Neuron (in vitro differentiated cells): ENCODE data around the gene PLA2G5.
"Not testable (repeated sequence)": the region's sequence is repeated elsewhere in the genome, so short reads cannot be mapped to it uniquely, and the experiment has no call there.

Experiments used
- H2AFZ ChIP-seq: one replicate; pipeline ENCODE4 v1.6.1; 2013; ENCODE audit warnings: low read depth, mild to moderate bottlenecking, inconsistent platforms, low read length, moderate library complexity
- H3K27me3 ChIP-seq: one replicate; pipeline ENCODE4 v1.6.1; 2013; ENCODE audit warnings: low read length; ENCODE audit not compliant: insufficient read depth
- H3K36me3 ChIP-seq: one replicate; pipeline ENCODE4 v1.6.1; 2013; ENCODE audit warnings: low read length; ENCODE audit not compliant: insufficient read depth
- H3K4me1 ChIP-seq: one replicate; pipeline ENCODE4 v1.6.1; 2013; ENCODE audit warnings: low read length; ENCODE audit not compliant: insufficient read depth
- H3K4me3 ChIP-seq: 2 replicates; pipeline ENCODE4 v1.5.1; 2013; ENCODE audit warnings: mild to moderate bottlenecking, low read length, moderate library complexity
- H3K9me3 ChIP-seq: one replicate; pipeline ENCODE4 v1.6.1; 2013; ENCODE audit warnings: low read length

Gene PLA2G5

DNA sequence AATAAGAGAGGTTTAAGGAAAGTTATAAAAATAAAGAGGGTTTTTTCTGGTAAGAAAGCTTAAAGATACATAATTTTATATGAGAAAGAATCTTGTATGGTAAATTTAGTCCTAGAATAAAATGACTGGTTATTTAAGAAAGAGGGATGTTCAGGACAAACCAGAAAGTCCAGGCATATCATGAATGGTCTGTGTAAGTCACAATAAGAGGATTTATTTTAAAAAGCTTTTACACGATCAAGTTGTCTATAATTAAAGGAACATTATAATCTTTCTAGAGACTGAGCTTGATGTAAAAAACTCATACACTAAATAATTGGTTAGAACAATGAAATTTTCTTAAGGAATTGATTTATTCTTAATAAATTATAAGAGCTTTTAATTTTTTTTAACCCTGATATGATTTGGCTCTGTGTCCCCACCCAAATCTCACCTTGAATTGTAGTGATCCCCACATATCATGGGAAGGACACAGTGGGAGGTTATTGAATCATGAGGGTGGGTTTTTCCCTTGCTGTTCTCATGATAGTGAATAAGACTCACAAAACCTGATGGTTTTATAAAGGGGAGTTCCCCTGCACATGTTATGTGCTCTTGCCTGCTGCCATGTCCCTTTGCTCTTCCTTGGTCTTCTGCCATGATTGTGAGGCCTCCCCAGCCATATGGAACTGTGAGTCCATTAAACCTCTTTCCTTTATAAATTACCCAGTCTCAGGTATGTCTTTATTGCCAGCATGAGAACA, 20.8 kb upstream of the PLA2G5 start:
- not testable (repeated sequence) for H3K27me3 ChIP-seq, H3K9me3 ChIP-seq, H3K4me1 ChIP-seq, H3K36me3 ChIP-seq, H3K4me3 ChIP-seq, H2AFZ ChIP-seq

DNA sequence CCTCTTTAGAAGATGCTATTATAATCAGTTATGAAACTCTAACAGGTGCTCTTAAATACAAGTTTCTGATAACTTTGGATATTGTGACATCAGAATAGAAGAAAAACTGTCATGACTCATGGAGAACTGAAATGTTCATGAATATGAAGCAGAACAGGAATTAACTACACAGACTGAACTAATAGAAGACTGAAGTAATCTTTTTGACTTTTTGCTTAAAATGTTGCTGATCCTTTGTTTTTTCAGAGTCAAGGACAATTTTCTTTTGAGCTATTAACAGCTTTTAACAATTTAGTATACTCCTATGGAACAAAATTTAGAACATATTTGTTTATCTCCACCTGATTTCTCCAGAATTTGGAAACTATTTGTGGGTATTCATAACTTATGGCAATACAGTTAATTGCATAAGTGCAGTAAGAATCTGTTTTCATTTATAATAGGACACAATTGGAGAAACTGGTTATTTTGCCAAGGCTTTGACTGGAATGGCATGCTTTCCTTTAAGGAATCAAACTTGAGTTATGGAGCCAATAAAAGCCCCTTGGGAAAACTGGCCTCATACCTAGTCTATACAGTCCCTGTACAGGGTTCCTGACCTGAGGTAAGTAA, 18.7 kb upstream of the PLA2G5 start:
- H2AFZ ChIP-seq, result no peak overlapping the region
- no peaks in the 10 kb centered on the region for H3K36me3 ChIP-seq
- H3K9me3 ChIP-seq, result no peaks in the 10 kb centered on the region
- H3K4me3 ChIP-seq, result no peak overlapping the region
- H3K27me3 ChIP-seq, result no peaks in the 10 kb centered on the region
- no peaks in the 10 kb centered on the region for H3K4me1 ChIP-seq

DNA sequence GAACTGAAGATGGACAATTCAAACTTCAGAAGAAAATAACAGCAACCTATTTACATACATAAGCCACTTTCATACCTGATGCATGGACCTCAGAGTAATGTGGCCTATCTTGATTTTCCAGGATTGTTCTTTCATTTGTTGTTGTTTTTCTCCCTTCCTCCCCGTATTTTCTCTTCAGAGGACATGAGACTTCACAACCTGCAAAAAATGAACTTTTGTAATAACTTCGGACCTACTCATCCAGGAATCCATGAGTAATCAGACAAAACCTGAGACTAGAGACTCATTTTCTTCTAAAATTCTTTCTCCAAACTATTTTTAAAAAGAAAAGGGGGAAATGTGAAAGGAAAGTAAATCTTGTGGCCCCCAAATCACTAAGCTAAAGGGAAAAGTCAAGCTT, 17.6 kb upstream of the PLA2G5 start:
- H3K4me3 ChIP-seq, result no peak overlapping the region
- H3K9me3 ChIP-seq, result no peaks in the 10 kb centered on the region
- no peaks in the 10 kb centered on the region for H3K4me1 ChIP-seq

DNA sequence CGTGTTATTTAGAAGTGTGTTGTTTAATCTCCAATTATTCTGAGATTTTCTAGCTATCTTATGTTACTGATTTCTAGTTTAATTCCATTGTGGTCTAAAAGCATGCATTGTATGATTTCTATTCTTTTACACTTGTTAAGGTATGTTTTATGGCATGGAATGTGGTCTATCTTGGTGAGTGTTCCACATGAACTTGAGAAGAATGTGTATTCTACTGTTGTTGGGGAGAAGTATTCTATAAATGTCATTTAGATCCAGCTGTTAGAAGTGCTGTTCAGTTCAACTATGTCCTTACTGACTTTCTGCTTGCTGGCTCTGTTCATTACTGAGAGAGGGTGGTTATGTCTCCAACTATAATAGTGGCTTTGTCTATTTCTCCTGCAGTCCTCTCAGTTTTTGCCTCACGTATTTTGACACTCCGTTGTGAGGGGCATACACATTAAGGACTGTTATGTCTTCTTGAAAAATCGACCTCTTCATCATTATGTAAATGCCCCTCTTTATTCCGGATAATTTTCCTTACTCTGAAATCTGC, 12.0 kb upstream of the PLA2G5 start:
- no peaks in the 10 kb centered on the region for H3K27me3 ChIP-seq
- no peaks in the 10 kb centered on the region for H3K36me3 ChIP-seq
- H3K4me3 ChIP-seq, result no peak overlapping the region
- no peaks in the 10 kb centered on the region for H3K9me3 ChIP-seq
- H3K4me1 ChIP-seq, result no peaks in the 10 kb centered on the region
- no peak overlapping the region for H2AFZ ChIP-seq

More for the DNA sequence above, 17.6 kb upstream of the PLA2G5 start:
- H2AFZ ChIP-seq, result no peak overlapping the region
- no peaks in the 10 kb centered on the region for H3K27me3 ChIP-seq
- no peaks in the 10 kb centered on the region for H3K36me3 ChIP-seq

DNA sequence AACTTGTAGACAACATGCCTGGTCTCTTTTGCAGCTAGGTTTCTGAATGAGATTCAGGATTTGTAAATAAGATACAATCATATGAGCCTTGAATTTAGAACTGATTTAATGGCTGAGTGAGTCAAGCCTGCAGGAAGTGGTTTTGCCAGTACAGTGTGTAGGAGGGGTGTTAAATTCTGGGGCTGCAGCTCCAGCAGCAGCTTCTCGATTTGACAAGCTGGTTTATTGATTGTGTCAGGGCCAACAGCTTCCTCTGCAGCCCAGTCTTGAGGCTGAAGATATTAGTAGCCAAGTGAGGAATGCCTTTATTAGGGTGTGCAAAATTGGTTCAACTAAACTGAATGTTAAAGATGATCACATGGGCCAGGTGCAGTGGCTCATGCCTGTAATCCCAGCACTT, 11.5 kb upstream of the PLA2G5 start:
- Histone ChIP-seq H3K4me3 (no peak overlapping the region), H3K27me3 (no peaks in the 10 kb centered on the region), H3K4me1 (no peaks in the 10 kb centered on the region), H3K36me3 (no peaks in the 10 kb centered on the region), H2AFZ (no peak overlapping the region), H3K9me3 (no peaks in the 10 kb centered on the region)

DNA sequence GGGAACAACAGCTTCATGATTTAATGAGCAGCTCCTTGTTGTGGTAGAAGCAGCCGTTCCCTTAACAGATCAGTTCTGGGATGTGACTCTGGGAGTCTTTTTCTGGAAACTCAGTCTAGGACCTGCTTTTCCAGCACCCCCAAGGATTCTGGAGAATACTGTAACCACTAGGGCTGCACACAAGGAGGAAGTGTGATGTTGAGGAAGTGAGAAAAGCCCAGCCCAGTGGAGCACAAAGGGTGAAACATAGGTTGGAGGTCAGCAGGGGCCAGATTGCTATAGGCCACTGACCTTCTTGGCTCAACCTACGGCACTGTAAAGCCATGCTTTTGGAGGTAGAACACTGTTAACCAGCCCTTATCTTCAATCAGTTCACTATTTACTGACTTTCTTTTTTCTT, 10.1 kb upstream of the PLA2G5 start:
- no peak overlapping the region for H2AFZ ChIP-seq
- H3K27me3 ChIP-seq, result no peaks in the 10 kb centered on the region
- no peaks in the 10 kb centered on the region for H3K9me3 ChIP-seq
- H3K36me3 ChIP-seq, result no peaks in the 10 kb centered on the region
- H3K4me3 ChIP-seq, result no peak overlapping the region
- no peaks in the 10 kb centered on the region for H3K4me1 ChIP-seq

DNA sequence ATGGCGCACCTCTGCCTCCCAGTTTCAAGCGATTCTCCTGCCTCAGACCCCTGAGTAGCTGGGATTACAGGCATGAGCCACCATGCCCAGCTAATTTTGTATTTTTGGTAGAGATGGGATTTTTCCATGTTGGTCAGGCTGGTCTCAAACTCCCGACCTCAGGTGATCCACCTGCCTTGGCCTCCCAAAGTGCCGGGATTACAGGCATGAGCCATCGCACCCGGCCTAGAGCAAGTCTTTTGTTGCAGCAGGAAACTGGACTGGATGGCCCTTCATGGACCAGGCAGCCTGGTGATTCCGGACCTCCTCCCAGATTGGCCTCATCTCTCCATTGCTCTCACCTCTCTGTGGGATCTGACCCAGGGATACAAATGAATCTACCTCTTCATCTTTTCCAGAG, 9.2 kb upstream of the PLA2G5 start:
- not testable (repeated sequence) for H3K4me1 ChIP-seq, H3K9me3 ChIP-seq, H3K4me3 ChIP-seq, H2AFZ ChIP-seq, H3K36me3 ChIP-seq, H3K27me3 ChIP-seq

DNA sequence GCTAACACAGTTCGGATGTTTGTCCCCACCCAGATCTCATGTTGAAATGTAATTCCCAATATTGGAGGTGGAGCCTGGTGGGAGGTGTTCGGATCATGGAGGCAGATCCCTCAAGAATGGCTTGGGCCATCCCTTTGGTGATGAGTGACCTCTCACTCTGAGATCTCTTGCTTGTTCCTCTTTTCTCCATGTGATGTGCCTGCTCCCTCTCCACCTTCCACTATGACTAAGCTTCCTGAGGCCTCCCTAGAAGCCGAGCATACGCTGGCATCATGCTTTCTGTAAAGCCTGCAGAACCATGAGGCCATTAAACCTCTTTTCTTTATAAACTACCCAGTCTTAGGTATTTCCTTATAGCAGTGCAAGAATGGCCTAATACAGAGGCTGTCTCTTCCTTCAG, 8.1 kb upstream of the PLA2G5 start:
- Histone ChIP-seq H3K4me3 (no peak overlapping the region), H2AFZ (no peak overlapping the region), H3K4me1 (no peaks in the 10 kb centered on the region), H3K27me3 (no peaks in the 10 kb centered on the region), H3K36me3 (no peaks in the 10 kb centered on the region), H3K9me3 (no peaks in the 10 kb centered on the region)

DNA sequence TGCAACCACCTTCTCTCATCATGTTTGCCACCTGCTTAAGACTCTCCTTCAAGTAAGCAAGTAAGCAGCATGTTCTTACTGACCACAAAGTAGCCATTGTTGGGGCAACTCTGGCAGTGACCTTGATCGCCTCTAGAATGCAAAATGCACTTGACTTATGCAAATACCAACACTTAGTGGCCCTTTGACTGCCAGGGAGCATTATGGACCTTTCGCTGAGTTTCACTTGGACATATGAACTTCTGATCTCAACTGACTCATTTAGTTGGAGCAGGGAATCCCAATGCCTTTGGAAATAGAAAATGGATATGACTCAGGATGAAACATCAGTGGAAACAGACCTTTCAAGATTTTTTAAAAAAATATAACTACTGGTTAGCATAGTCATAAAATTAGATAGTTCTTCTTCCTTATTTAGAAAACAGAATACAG, 6.1 kb upstream of the PLA2G5 start:
- Histone ChIP-seq H2AFZ (no peak overlapping the region), H3K27me3 (no peaks in the 10 kb centered on the region), H3K9me3 (no peaks in the 10 kb centered on the region), H3K4me1 (no peaks in the 10 kb centered on the region), H3K4me3 (no peak overlapping the region), H3K36me3 (no peaks in the 10 kb centered on the region)

DNA sequence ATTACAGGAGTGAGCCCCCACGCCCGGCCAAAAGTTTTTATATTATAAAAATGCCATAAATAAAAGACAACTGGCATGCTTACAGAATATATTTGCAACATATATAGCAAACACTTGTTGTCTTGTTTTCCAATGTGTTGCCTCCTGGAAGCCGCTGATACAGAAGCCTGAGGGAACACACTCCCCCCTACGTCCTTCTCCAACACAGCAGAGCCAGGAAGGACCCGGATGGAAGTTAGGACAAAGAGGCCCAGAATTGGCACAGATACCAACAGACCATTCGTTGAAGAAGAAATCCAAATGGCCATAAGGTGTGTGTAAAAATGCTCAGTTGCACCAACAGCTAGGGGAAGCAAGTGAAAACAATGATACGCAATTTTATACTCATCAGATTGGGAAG, 1.3 kb upstream of the PLA2G5 start:
- Histone ChIP-seq H3K4me3 (no peak overlapping the region), H3K36me3 (no peaks in the 10 kb centered on the region), H3K27me3 (peaks cover 11% of the 10 kb centered on the region), H3K4me1 (no peaks in the 10 kb centered on the region), H2AFZ (no peak overlapping the region), H3K9me3 (no peaks in the 10 kb centered on the region)

DNA sequence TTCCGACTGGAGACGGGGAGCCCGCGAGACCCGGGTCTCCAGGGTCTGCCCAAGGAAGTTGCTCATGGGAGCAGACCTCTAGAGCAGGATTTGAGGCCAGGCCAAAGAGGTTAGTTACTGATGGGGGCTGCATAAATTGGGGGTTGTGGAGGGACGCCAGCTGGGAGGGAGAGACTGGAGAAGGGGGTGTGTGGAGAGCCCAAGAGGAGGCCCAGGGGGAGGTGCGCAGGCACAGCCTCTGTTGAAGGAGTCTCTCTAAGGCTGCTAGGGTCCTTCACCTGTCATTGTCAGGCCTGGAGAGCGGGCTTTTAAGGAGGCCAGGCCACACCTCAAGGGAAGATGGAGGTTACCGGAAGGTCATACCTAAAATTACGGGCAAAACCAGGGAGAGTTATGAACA, 363 bp downstream of the PLA2G5 start:
- H3K9me3 ChIP-seq, result no peaks in the 10 kb centered on the region
- no peaks in the 10 kb centered on the region for H3K4me1 ChIP-seq
- no peaks in the 10 kb centered on the region for H3K36me3 ChIP-seq
- no peak overlapping the region for H3K4me3 ChIP-seq
- H3K27me3 ChIP-seq, result peaks cover 11% of the 10 kb centered on the region
- H2AFZ ChIP-seq, result no peak overlapping the region

DNA sequence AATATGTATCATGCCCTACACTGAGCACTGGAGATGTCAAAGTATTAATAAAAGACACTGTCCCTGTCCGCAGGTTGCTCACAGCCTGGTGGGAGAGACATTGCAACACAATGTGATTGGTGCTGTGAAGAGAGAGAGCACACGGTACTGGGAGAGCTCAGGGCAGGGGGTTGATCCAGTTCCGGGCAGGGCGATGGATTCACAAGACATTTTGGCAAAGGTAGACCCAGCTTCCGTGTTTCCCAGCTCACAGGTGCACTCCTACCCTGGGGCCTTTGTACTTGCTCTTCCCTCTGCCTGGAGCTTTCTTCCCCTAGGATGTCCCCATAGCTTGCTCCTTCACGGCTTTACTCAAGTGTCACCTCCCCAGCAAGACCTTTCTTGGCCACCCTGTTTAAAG, 1.4 kb downstream of the PLA2G5 start:
- peaks cover 11% of the 10 kb centered on the region for H3K27me3 ChIP-seq

DNA sequence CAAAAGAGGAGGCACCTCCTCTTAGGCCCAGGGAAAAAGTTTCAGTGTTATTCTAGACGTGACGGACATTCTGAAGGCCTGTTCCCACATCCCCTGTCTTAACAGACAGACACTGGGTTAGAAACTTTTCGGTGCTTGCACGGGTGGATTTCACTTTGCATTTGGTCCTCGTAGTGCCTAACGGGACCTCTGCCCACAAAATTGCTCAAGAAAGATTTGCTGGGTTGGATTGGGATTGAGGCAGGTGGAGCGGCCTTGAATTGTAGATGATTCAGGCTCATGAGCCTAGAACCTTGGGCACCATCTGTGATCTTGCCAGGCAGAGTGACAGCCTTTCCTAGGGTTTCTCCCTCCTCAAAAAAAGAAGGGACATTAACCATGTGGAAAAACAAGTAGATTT, 2.8 kb downstream of the PLA2G5 start:
- Histone ChIP-seq H3K36me3 (no peaks in the 10 kb centered on the region), H2AFZ (no peak overlapping the region), H3K9me3 (no peaks in the 10 kb centered on the region), H3K27me3 (peaks cover 11% of the 10 kb centered on the region), H3K4me1 (no peaks in the 10 kb centered on the region), H3K4me3 (no peak overlapping the region)

More for the DNA sequence above, 1.4 kb downstream of the PLA2G5 start:
- H3K9me3 ChIP-seq, result no peaks in the 10 kb centered on the region
- no peaks in the 10 kb centered on the region for H3K36me3 ChIP-seq
- no peaks in the 10 kb centered on the region for H3K4me1 ChIP-seq
- no peak overlapping the region for H3K4me3 ChIP-seq
- no peak overlapping the region for H2AFZ ChIP-seq
